ENCODE measurements around the gene SMCO2.

DNA sequence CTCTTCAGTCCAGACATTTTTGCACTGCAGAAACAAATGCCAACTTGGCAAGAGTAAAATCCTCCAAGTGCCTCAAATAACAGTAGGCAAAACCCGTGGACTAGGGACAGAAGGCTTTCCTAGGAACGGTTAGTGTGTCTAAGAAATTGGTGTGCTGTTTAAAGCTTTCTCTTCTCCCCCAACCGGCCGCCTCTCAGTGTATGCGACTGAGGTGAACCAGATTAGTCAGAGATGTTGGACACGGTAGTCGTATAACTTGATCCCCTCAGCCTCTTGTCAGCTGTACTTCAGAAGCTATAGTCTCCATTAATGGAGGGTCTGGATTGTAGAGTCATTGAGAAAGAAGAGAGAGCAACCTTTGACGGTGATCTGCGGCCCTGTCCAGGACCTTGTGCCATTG lies 99.1 kb downstream of the SMCO2 start:
- TF ChIP-seq, protein P1, sequence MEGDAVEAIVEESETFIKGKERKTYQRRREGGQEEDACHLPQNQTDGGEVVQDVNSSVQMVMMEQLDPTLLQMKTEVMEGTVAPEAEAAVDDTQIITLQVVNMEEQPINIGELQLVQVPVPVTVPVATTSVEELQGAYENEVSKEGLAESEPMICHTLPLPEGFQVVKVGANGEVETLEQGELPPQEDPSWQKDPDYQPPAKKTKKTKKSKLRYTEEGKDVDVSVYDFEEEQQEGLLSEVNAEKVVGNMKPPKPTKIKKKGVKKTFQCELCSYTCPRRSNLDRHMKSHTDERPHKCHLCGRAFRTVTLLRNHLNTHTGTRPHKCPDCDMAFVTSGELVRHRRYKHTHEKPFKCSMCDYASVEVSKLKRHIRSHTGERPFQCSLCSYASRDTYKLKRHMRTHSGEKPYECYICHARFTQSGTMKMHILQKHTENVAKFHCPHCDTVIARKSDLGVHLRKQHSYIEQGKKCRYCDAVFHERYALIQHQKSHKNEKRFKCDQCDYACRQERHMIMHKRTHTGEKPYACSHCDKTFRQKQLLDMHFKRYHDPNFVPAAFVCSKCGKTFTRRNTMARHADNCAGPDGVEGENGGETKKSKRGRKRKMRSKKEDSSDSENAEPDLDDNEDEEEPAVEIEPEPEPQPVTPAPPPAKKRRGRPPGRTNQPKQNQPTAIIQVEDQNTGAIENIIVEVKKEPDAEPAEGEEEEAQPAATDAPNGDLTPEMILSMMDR (conservative IDR thresholded peaks at IDR 0.05; ENCODE audit: low read depth, low read length), result no peak
- TF ChIP-seq MXI1 (IDR thresholded peaks at IDR 0.05; ENCODE audit: borderline replicate concordance, low read depth, low read length) (no peak), RFX5 (IDR thresholded peaks at IDR 0.05; ENCODE audit: low read depth, low read length) (no peak), NFE2L2 (IDR thresholded peaks at IDR 0.05; ENCODE audit: low read depth, low read length) (no peak), RAD21 (IDR thresholded peaks at IDR 0.05; ENCODE audit: low read length) (no peak), POLR2A (IDR thresholded peaks at IDR 0.05; ENCODE audit: low read depth, low read length) (no peak), CHD1 (IDR thresholded peaks at IDR 0.05; ENCODE audit: low read depth, low read length) (no peak), MAZ (IDR thresholded peaks at IDR 0.05; ENCODE audit: borderline replicate concordance, low read depth, low read length) (no peak), MAFK (IDR thresholded peaks at IDR 0.05; ENCODE audit: low read depth, low read length) (no peak), ELK1 (IDR thresholded peaks at IDR 0.05; ENCODE audit: borderline replicate concordance, low read depth, low read length) (no peak), CEBPB (IDR thresholded peaks at IDR 0.05; ENCODE audit: low read depth, low read length) (no peak), FOS (IDR thresholded peaks at IDR 0.05; ENCODE audit: low read depth, low read length) (no peak)
- TF ChIP-seq, protein P2, sequence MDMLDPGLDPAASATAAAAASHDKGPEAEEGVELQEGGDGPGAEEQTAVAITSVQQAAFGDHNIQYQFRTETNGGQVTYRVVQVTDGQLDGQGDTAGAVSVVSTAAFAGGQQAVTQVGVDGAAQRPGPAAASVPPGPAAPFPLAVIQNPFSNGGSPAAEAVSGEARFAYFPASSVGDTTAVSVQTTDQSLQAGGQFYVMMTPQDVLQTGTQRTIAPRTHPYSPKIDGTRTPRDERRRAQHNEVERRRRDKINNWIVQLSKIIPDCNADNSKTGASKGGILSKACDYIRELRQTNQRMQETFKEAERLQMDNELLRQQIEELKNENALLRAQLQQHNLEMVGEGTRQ (IDR thresholded peaks at IDR 0.05; ENCODE audit: low read depth, low read length), result no peak
